Prostate gland (tissue), 2 donors: ENCODE measurements around the gene HIVEP2.
A peak's percentile ranks its signal among the peaks of the same experiment; 100 is the strongest.

Experiments used
- CTCF ChIP-seq, 4 experiments: fragments of 200-600 bp in 2 of 4; fragments of 450-650 bp in 2 of 4; sonication (generic) in 2 of 4; IDR thresholded peaks; 1 replicate in 3 of 4; 2 replicates in 1 of 4; pipeline ENCODE4 v1.5.1; 2016 to 2019; ENCODE audit warnings: antibody characterized with exemption in 4 of 4, mild to moderate bottlenecking in 2 of 4, moderate library complexity in 2 of 4
- POLR2A ChIP-seq: fragments of 450-650 bp; IDR thresholded peaks from one replicate; pipeline ENCODE4 v1.6.1; 2016; ENCODE audit warnings: antibody characterized with exemption, mild to moderate bottlenecking
- POLR2AphosphoS5 ChIP-seq: sonication (generic); formaldehyde crosslinking; IDR thresholded peaks from one replicate; pipeline ENCODE4 v1.6.1; 2017; ENCODE audit warnings: antibody characterized with exemption

- TF ChIP-seq CTCF (IDR thresholded peaks at IDR 0.05) (peak in 1 of 4 experiments; percentile 14), POLR2A (no peak), POLR2AphosphoS5 (no peak)
Measured at GRCh38 chr6:142822842-142823241, 122.1 kb downstream of the HIVEP2 start.
